Pancreas (tissue), 10 donors: ENCODE data around the gene UPK3A. TPM values are rescaled to one million over a fixed set of nuclear protein-coding genes. Genes with fewer than 3 reads are reported as not detected.

Experiments used
- ATAC-seq, 4 donors: fragments of 200-7000 bp; cut with Tn5 transposase; one replicate each; pipeline versions ENCODE4 v1.8.0 to v1.9.1; 2020; ENCODE audit warnings: mild to moderate bottlenecking in 4 of 4, moderate library complexity in 4 of 4
- DNase-seq, 6 donors: peaks; one replicate each; pipeline ENCODE4 v3.0.0-alpha.2; 2020
- FAIRE-seq: peaks from 2 replicates; lab custom pipeline; 2012; peaks lifted over from hg19 to GRCh38; lab: Jason Lieb, UNC
- H3K27ac ChIP-seq, 4 donors: fragments of 200-600 bp; sonication (generic); 1 replicate in 3 of 4; 2 replicates in 1 of 4; pipeline versions ENCODE4 v1.5.0 to v1.8.0; 2020
- H3K27me3 ChIP-seq, 4 donors: fragments of 200-600 bp; one replicate each; pipeline ENCODE4 v1.8.0; 2021
- H3K36me3 ChIP-seq, 3 donors: fragments of 200-600 bp; sonication (generic) in 1 of 3; one replicate each; pipeline versions ENCODE4 v1.5.0 to v1.8.0; 2020 to 2021
- H3K4me1 ChIP-seq, 3 donors: fragments of 200-600 bp; one replicate each; pipeline ENCODE4 v1.8.0; 2021
- H3K4me3 ChIP-seq, 4 donors: fragments of 200-600 bp; sonication (generic) in 2 of 4; one replicate each; pipeline versions ENCODE4 v1.5.0 to v1.8.0; 2020 to 2021
- H3K9me3 ChIP-seq, 4 donors: fragments of 200-600 bp; one replicate each; pipeline ENCODE4 v1.8.0; 2021
- WGBS, 2 donors: extraction: QIAGEN DNeasy Blood & Tissue Kit; methylation state at CpG; one replicate each; pipeline ENCODE4 v1.1.7; 2013; 5-methylcytosine and 5-hydroxymethylcytosine counted together
- intact Hi-C, 3 donors: fragments of 100-400 bp; cut with DNase I; formaldehyde crosslinking; loops; one replicate each; pipeline versions ENCODE4 v1.11.1 to v1.14.2; 2022
- polyA plus RNA-seq, 2 donors: library from polyadenylated mRNA; stranded (reverse); fragments of 200-250 nt; gene quantifications; one replicate each; pipeline ENCODE4 v1.2.3, GENCODE V29; 2013
- total RNA-seq, 6 donors: library from RNA; stranded (reverse); fragmentation: NEBNext Ultra II Directional in 4 of 6; extraction: Animal tissue kit (Norgen Biotek cat#: 25700) in 4 of 6; gene quantifications; one replicate each; pipeline versions ENCODE4 v1.2.1 to v1.2.4, GENCODE V29; 2021 to 2023
- TF ChIP-seq, protein P1 (sequence below), 4 donors: fragments of 200-600 bp; sonication (generic) in 3 of 4; IDR thresholded peaks; one replicate each; pipeline versions ENCODE4 v1.5.0 to v1.8.0; 2021; ENCODE audit warnings: antibody characterized with exemption in 4 of 4
- donor health status: healthy with polysubstance abuse.
- donor health status: DM: no; HTN: no; CAD: no; lungs with moderate emphysema.
- donor health status: DM: no; HTN: no; CAD: no.
- donor health status: control.
- donor health status: control.
- donor health status: Bipolar disorder and iron deficiency.
- donor health status: DM: yes; HTN: yes; CAD: no.
- donor health status: DM: no; HTN: no; CAD: no.
- donor health status: DM: no; HTN: no; CAD: no.
- donor health status: DM: yes; HTN: yes; CAD: no.

The UPK3A gene
- total and polyA plus RNA-seq, 8 donors: 0.21 TPM; not detected in 7

DNA sequence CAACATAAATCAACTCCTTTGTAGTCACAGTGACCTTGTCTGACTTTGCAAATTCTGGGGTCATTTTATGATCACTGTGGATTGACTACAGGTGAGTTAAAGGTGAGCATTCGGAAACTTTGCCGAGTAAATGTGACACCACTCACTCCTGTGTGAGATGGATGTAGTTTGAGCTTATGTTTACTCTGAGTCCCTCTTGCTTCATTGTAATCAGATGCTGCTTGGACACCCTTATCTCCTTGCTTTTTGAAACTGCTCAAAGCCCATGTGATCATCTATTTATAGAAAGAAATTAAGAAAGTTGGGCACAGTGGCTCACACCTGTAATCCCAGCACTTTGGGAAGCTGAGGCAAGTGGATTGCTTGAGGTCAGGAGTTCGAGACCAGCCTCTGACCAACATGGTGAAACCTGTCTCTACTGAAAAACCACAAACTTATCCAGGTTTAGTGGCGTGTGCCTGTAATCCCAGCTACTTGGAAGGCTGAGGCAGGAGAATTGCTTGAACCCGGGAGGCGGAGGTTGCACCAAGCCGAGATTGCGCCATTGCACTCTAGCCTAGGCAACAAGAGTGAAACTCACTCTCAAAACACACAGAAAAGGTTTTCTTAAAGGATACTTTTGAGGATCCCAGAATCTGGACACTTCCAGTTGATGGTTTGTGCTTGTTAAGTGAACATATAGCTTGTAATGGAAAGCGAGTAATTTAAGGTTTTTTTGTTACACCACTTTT lies 32.2 kb downstream of the UPK3A start:
- ATAC-seq (no peak), DNase-seq (no peak), FAIRE-seq (no peak)
- H3K27me3 ChIP-seq: no peaks in the 10 kb centered on the region
- H3K9me3 ChIP-seq: no peaks in the 10 kb centered on the region
- intact Hi-C loops: no loop called here
- no peak overlapping the region for H3K27ac ChIP-seq
- H3K4me3 ChIP-seq: no peak overlapping the region
- whole genome bisulfite sequencing, 2 donors: 85 to 90% methylated on average over 9 of the region's 9 CpGs
- TF ChIP-seq, protein P1, sequence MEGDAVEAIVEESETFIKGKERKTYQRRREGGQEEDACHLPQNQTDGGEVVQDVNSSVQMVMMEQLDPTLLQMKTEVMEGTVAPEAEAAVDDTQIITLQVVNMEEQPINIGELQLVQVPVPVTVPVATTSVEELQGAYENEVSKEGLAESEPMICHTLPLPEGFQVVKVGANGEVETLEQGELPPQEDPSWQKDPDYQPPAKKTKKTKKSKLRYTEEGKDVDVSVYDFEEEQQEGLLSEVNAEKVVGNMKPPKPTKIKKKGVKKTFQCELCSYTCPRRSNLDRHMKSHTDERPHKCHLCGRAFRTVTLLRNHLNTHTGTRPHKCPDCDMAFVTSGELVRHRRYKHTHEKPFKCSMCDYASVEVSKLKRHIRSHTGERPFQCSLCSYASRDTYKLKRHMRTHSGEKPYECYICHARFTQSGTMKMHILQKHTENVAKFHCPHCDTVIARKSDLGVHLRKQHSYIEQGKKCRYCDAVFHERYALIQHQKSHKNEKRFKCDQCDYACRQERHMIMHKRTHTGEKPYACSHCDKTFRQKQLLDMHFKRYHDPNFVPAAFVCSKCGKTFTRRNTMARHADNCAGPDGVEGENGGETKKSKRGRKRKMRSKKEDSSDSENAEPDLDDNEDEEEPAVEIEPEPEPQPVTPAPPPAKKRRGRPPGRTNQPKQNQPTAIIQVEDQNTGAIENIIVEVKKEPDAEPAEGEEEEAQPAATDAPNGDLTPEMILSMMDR (IDR thresholded peaks at IDR 0.05): no peak
- H3K4me1 ChIP-seq: peaks cover 0 to 23% (median 4%) of the 10 kb centered on the region in 3 donors
- H3K36me3 ChIP-seq: no peaks in the 10 kb centered on the region

GRCh38 chr22:45317551-45318167 lies 32.9 kb downstream of the UPK3A start:
- FAIRE-seq: no peak
- H3K4me3 ChIP-seq: no peak overlapping the region
- peak in 1 of 6 donors; percentile 53 for DNase-seq
- intact Hi-C loops: no loop called here
- ATAC-seq: peak in 2 of 4 donors; percentile 10 to 29
- no peaks in the 10 kb centered on the region for H3K9me3 ChIP-seq
- H3K4me1 ChIP-seq: peaks cover 0 to 23% (median 4%) of the 10 kb centered on the region in 3 donors
- no peaks in the 10 kb centered on the region for H3K27me3 ChIP-seq
- TF ChIP-seq, protein P1 (IDR thresholded peaks at IDR 0.05): no peak
- H3K27ac ChIP-seq: peak overlapping the region in 2 of 4 donors; percentile 34 to 53
- 67 to 68% methylated on average over 19 of the region's 19 CpGs for WGBS, 2 donors
- peaks cover 0 to 5% (median 0%) of the 10 kb centered on the region in 3 donors for H3K36me3 ChIP-seq

- H3K27me3 ChIP-seq: no peaks in the 10 kb centered on the region
- H3K27ac ChIP-seq: peak overlapping the region in 2 of 4 donors; percentile 34 to 53
- intact Hi-C loops: no loop called here
- H3K4me1 ChIP-seq: peaks cover 0 to 23% (median 4%) of the 10 kb centered on the region in 3 donors
- DNase-seq (peak in 4 of 6 donors; percentile 31 to 49 (median 42)), FAIRE-seq (no peak), ATAC-seq (peak in 3 of 4 donors; percentile 40 to 70 (median 61))
- no peaks in the 10 kb centered on the region for H3K9me3 ChIP-seq
- no peak overlapping the region for H3K4me3 ChIP-seq
- WGBS, 2 donors: 38 to 45% methylated on average over 8 of the region's 8 CpGs
- TF ChIP-seq, protein P1 (IDR thresholded peaks at IDR 0.05): no peak
- peaks cover 0 to 10% (median 0%) of the 10 kb centered on the region in 3 donors for H3K36me3 ChIP-seq
These were observed 33.4 kb downstream of the UPK3A start for GRCh38 chr22:45318168-45318557.

DNA sequence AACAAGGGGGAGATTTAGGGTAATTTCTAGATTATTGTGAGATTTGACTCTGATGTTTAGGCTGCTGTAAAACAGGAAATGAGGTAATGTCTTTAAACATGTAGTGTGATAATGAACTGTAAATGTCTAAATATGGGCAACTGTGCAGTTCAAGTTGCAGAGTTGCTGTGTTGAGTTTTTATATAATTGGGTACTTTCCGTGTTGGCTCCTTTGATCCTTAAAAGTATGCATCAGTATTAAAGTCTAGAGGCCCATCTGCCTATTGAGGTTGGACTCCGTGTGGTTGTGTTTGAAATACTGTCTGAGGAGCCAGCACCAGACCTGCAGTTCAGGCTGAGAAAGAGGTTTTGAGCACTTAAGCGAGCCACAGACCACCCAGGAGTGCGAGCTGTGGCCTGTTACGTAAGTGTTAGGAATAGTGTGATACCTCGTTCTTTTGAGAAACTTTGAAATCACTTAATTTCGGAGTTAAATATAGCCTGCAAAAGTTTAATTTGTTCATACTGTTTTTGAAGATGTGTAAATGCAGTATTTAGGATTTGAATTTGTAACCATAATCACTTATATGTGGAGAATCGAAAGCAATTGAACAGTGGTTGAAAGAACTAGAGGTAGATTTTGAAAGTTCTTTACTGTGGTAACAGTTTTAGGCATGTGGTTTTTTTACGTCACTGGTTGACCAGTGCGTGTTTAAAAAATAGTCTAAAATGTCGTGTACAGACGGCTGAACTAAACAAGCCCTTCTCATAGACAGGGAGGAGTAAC lies 34.0 kb downstream of the UPK3A start:
- no peak for FAIRE-seq
- no peak for DNase-seq
- Histone ChIP-seq H3K27ac (peak overlapping the region in 2 of 4 donors; percentile 34 to 53), H3K36me3 (peaks cover 0 to 16% (median 0%) of the 10 kb centered on the region in 3 donors), H3K4me1 (peaks cover 0 to 20% (median 4%) of the 10 kb centered on the region in 3 donors), H3K4me3 (no peak overlapping the region), H3K27me3 (no peaks in the 10 kb centered on the region), H3K9me3 (no peaks in the 10 kb centered on the region)
- ATAC-seq: peak in 2 of 4 donors; percentile 11 to 14
- TF ChIP-seq, protein P1 (IDR thresholded peaks at IDR 0.05): no peak
- intact Hi-C loops: no loop called here
- 86 to 88% methylated on average over 12 of the region's 12 CpGs for WGBS, 2 donors
